ENCODE measurements around the gene KDM5B. TPM values are rescaled to one million over a fixed set of nuclear protein-coding genes. Genes with fewer than 3 reads are reported as not detected.

KDM5B gene
- total and polyA plus RNA-seq, 9 of the 15 experiments (the other 6 are each of a cell fraction or from before 2014, with no cell fraction given): 15.4 to 90.6 (median 57.1) TPM

- Histone ChIP-seq H2AFZ (ENCODE audit: low read depth, low read length) (no peak overlapping the region), H4K20me1 (replicated peaks; ENCODE audit: control insufficient read depth, insufficient read depth, low read length) (peaks cover 10% of the 10 kb centered on the region; the same call in 1 of the 2 replicates), H3K4me2 (ENCODE audit: insufficient read depth, low read length) (no peak overlapping the region), H3K9me1 (ENCODE audit: control insufficient read depth, insufficient read depth, low read length) (no peaks in the 10 kb centered on the region), H3K9me3 (replicated peaks; ENCODE audit: control insufficient read depth, insufficient read depth, low read depth, low read length) (no peaks in the 10 kb centered on the region), H3K9ac (ENCODE audit: insufficient read depth in 1 of 2, low read depth in 2 of 2, low read length in 2 of 2) (no peak overlapping the region), H3K79me2 (ENCODE audit: control insufficient read depth, insufficient read depth, low read length) (no peaks in the 10 kb centered on the region), H3K4me3 (no peak overlapping the region), H3K27ac (ENCODE audit: extremely low read depth, low read depth, low read length) (no peak overlapping the region), H3K27me3 (ENCODE audit: control insufficient read depth in 2 of 2, insufficient read depth in 2 of 2, low read length in 2 of 2) (peaks cover 75 to 86% of the 10 kb centered on the region in 2 experiments), H3K36me3 (ENCODE audit: control insufficient read depth, insufficient read depth, low read length) (no peaks in the 10 kb centered on the region), H3K4me1 (replicated peaks in 1 of 2; ENCODE audit: control insufficient read depth in 2 of 2, insufficient read depth in 2 of 2, low read length in 2 of 2) (peaks cover 0 to 16% of the 10 kb centered on the region in 2 experiments; a peak in 2 of 5 replicates)
- TF ChIP-seq ZNF140 (CRISPR knock-in tag; IDR thresholded peaks at IDR 0.05) (no peak), ZBTB33 (CRISPR knock-in tag; IDR thresholded peaks at IDR 0.05) (no peak), SFPQ (IDR thresholded peaks at IDR 0.05; ENCODE audit: low read depth, low read length) (no peak), MAZ (CRISPR knock-in tag; conservative IDR thresholded peaks at IDR 0.05 in 1 of 2, IDR thresholded peaks at IDR 0.05 in 1 of 2) (no peak)
- ATAC-seq: no peak
- intact Hi-C loops (cut with micrococcal nuclease): loop anchor here (10.0 kb wide), 2 partner anchors 247 to 367 kb away; partner anchors contain the start of genes PPP1R12B and UBE2T
- ChIA-PET POLR2A (interaction anchor here (1.2 to 1.8 kb wide), 2 partner anchors 13 to 651 kb away, joined by 3 to 7 read pairs; no protein-coding TSS in a partner anchor), CTCF (ENCODE audit: low intra/inter-chr PET ratio) (no interaction called here)
- no TSS peak for BruUV-seq (replicated peaks)
- no peak for DNase-seq (ENCODE audit: extremely low read depth in 1 of 4, low spot score in 3 of 4)
- FAIRE-seq: no peak
- WGBS (ENCODE audit: insufficient coverage, low coverage, missing lambda C conversion rate): 7% methylated on average over 9 of the region's 9 CpGs
- in situ Hi-C loops (cut with MboI): loop anchor here (25.0 kb wide), 1 partner anchor 225 kb away; no protein-coding TSS in a partner anchor
Measured at GRCh38 chr1:202711949-202712635, 96.1 kb downstream of the KDM5B start.

Measured in K562 (cell line).